ENCODE measurements around the gene ADAM15. TPM values are rescaled to one million over a fixed set of nuclear protein-coding genes. Genes with fewer than 3 reads are reported as not detected.

Gene ADAM15, protein sequence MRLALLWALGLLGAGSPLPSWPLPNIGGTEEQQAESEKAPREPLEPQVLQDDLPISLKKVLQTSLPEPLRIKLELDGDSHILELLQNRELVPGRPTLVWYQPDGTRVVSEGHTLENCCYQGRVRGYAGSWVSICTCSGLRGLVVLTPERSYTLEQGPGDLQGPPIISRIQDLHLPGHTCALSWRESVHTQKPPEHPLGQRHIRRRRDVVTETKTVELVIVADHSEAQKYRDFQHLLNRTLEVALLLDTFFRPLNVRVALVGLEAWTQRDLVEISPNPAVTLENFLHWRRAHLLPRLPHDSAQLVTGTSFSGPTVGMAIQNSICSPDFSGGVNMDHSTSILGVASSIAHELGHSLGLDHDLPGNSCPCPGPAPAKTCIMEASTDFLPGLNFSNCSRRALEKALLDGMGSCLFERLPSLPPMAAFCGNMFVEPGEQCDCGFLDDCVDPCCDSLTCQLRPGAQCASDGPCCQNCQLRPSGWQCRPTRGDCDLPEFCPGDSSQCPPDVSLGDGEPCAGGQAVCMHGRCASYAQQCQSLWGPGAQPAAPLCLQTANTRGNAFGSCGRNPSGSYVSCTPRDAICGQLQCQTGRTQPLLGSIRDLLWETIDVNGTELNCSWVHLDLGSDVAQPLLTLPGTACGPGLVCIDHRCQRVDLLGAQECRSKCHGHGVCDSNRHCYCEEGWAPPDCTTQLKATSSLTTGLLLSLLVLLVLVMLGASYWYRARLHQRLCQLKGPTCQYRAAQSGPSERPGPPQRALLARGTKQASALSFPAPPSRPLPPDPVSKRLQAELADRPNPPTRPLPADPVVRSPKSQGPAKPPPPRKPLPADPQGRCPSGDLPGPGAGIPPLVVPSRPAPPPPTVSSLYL
- total RNA-seq (10 to 100 TPM; 42.6 to 66.7 (median 53.1) TPM), polyA plus RNA-seq (100 to 1,000 TPM in 1 of 3 donors, 10 to 100 TPM in 2; 37.8 to 186 (median 55.9) TPM)

DNA sequence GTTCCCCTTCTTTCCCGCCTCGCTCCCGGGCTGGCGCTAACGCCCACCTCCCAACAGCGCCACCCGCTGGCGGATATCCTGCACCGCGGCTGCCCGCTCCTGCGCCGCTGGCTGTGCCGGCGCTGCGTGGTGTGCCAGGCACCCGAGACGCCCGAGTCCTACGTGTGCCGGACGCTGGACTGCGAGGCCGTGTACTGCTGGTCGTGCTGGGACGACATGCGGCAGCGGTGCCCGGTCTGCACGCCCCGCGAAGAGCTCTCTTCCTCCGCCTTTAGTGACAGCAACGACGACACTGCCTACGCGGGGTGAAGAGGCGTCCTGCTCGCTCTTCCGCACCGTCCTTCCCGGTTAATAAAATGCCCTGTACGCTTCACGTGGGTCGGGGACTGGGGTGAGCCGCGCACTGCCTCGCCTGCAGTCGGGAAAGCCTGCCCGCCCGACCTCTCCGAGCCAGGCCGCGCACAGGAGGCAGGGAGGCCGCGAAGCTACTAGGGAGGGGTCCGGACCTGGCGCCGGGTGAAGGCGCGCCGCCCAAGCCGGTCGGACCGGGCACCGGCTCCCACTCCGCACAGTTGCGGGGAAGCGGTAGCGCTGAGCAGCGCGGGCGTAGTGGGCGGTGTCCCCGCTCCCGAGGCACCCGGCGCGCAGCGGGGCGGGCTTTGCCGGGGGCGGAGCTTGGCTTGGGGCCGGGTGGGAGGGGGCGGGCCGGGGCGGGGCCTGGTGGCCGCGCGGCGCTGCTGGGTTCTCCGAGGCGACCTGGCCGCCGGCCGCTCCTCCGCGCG, at the start of gene ADAM15:
TSS of gene ADAM15 (plus strand) at position 757 of the 782 bp plus-strand sequence. CDS start 71 bp downstream, outside the sequence.
- 0% methylated on average over 99 of the region's 99 CpGs for WGBS, 2 donors
- Histone ChIP-seq H3K36me3 (peaks cover 5 to 26% (median 9%) of the 10 kb centered on the region in 4 donors), H3K9me3 (no peaks in the 10 kb centered on the region), H3K27me3 (no peaks in the 10 kb centered on the region), H3K4me1 (peaks cover 0 to 33% (median 22%) of the 10 kb centered on the region in 4 donors), H3K27ac (peak within 1 kb of the TSS; percentile 92 to 96 (median 92)), H3K4me3 (peak within 1 kb of the TSS; percentile 57 to 85 (median 68))
- intact Hi-C loops (cut with DNase I): loop anchor here (2.0 to 10.0 kb wide), 3 partner anchors 34 to 496 kb away; partner anchors contain the start of genes UBE2Q1 and ZBTB7B
- DNase-seq: peak; percentile 93
- TF ChIP-seq POLR2A (IDR thresholded peaks at IDR 0.05): peak in 1 of 2 donors; percentile 62
- TF ChIP-seq POLR2AphosphoS5 (IDR thresholded peaks at IDR 0.05): peak; percentile 43 to 87 (median 65)
- TF ChIP-seq, protein P1, sequence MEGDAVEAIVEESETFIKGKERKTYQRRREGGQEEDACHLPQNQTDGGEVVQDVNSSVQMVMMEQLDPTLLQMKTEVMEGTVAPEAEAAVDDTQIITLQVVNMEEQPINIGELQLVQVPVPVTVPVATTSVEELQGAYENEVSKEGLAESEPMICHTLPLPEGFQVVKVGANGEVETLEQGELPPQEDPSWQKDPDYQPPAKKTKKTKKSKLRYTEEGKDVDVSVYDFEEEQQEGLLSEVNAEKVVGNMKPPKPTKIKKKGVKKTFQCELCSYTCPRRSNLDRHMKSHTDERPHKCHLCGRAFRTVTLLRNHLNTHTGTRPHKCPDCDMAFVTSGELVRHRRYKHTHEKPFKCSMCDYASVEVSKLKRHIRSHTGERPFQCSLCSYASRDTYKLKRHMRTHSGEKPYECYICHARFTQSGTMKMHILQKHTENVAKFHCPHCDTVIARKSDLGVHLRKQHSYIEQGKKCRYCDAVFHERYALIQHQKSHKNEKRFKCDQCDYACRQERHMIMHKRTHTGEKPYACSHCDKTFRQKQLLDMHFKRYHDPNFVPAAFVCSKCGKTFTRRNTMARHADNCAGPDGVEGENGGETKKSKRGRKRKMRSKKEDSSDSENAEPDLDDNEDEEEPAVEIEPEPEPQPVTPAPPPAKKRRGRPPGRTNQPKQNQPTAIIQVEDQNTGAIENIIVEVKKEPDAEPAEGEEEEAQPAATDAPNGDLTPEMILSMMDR (IDR thresholded peaks at IDR 0.05): peak; percentile 88 to 94 (median 94)
- TF ChIP-seq EP300 (IDR thresholded peaks at IDR 0.05): no peak

DNA sequence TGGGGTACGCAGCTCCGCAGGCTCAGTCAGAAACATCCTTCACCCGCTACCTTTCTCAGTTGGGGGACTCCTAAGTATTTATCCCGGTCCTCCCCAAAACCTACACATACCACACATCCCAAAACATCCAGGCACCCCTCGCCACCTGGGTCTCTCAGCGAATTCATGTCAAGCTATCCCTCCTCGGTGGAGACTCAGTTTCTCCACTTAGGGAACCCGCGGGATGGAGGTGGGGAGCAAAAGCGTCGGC, 49.8 kb upstream of the ADAM15 start:
- intact Hi-C loops (cut with DNase I): loop anchor here (2.0 to 5.0 kb wide), 2 partner anchors 51 to 65 kb away; partner anchors contain the start of genes ADAM15 and PMVK
- Histone ChIP-seq H3K4me1 (peaks cover 0 to 44% (median 42%) of the 10 kb centered on the region in 4 donors), H3K9me3 (no peaks in the 10 kb centered on the region), H3K27me3 (no peaks in the 10 kb centered on the region), H3K27ac (peak overlapping the region; percentile 96 to 99 (median 98)), H3K36me3 (no peaks in the 10 kb centered on the region), H3K4me3 (peak overlapping the region; percentile 73 to 94 (median 81))
- 0 to 1% methylated on average over 11 of the region's 11 CpGs for WGBS, 2 donors
- TF ChIP-seq POLR2A (IDR thresholded peaks at IDR 0.05): no peak
- TF ChIP-seq, protein P1 (IDR thresholded peaks at IDR 0.05): no peak
- TF ChIP-seq EP300 (IDR thresholded peaks at IDR 0.05): no peak
- TF ChIP-seq POLR2AphosphoS5 (IDR thresholded peaks at IDR 0.05): no peak
- DNase-seq: no peak

DNA sequence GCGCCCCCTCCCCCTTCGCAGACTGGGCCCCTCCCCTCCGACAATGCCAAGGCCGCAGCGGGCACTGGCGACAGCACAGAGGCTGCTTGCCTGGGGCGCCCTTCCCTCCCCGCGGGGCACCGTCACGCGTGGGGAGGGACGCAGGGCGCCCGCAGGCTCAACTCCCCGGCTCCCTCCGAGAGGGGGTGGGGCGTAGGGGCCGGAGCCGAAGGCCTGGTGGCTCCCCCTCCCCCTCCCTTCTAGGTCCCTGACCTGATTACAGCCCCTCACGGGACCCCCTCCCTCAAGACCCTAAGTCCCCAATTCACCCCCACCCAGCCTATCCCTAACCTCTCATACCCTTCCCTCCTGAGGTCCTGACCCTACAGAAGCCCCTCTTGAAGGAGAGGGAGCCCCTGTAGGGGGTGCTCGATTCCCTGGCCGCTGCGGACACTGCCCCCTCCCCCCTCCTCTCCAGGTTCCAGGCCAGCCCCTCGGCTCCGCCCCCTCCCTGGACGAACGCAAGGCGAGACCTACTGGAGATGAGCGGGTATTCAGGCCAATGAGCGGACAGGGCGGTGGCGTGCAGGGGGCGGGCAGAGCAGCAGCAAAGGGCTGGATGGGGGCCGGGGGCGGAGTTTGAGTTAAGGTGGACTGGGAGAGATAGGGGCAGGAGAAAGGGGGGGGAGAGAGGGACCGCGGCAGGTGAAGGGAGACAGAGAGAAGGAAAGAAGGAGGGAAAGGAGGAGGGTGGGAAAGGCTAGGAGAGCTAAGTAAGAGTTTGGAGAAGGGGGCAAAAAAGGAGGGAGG, 49.2 kb upstream of the ADAM15 start:
- Histone ChIP-seq H3K4me1 (peaks cover 0 to 50% (median 47%) of the 10 kb centered on the region in 4 donors), H3K27me3 (no peaks in the 10 kb centered on the region), H3K27ac (peak overlapping the region; percentile 96 to 99 (median 98)), H3K36me3 (no peaks in the 10 kb centered on the region), H3K4me3 (peak overlapping the region; percentile 73 to 94 (median 81)), H3K9me3 (no peaks in the 10 kb centered on the region)
- 1% methylated on average over 38 of the region's 38 CpGs for WGBS, 2 donors
- intact Hi-C loops (cut with DNase I): loop anchor here (1.0 to 5.0 kb wide), 3 partner anchors 28 to 65 kb away; partner anchors contain the start of genes ADAM15, CKS1B and PMVK
- TF ChIP-seq EP300 (IDR thresholded peaks at IDR 0.05): no peak
- peak; percentile 89 to 94 (median 92) for TF ChIP-seq POLR2AphosphoS5 (IDR thresholded peaks at IDR 0.05)
- TF ChIP-seq, protein P1 (IDR thresholded peaks at IDR 0.05): peak in 2 of 4 experiments; percentile 6 to 22
- TF ChIP-seq POLR2A (IDR thresholded peaks at IDR 0.05): peak; percentile 91 to 95
- peak; percentile 100 for DNase-seq
